SK-N-SH treated with all-trans-retinoic acid at 6 μM for 48 hours (cell line): ENCODE data around the gene BIN1.

Experiments
- ATAC-seq: fragments of 200-7000 bp; cut with Tn5 transposase; 3 replicates; pipeline ENCODE4 v1.9.1; 2020; ENCODE audit warnings: mild to moderate bottlenecking, moderate library complexity
- ARNTL ChIP-seq: fragments of 450-650 bp; formaldehyde crosslinking; IDR thresholded peaks from 2 replicates; pipeline ENCODE4 v1.5.0; 2020; ENCODE audit warnings: low read depth, mild to moderate bottlenecking, moderate library complexity, borderline replicate concordance
- BACH2 ChIP-seq: fragments of 250-450 bp; sonication (Bioruptor Pico); IDR thresholded peaks from 2 replicates; pipeline ENCODE4 v1.9.0; 2021; ENCODE audit warnings: mild to moderate bottlenecking, borderline replicate concordance
- CREB5 ChIP-seq: fragments of 250-450 bp; sonication (Bioruptor Pico); IDR thresholded peaks from 2 replicates; pipeline ENCODE4 v1.5.1; 2020; ENCODE audit warnings: low read depth, mild to moderate bottlenecking, moderate library complexity
- CSDC2 ChIP-seq: fragments of 250-450 bp; sonication (Bioruptor Pico); IDR thresholded peaks from 2 replicates; pipeline ENCODE4 v1.5.0; 2020; ENCODE audit warnings: mild to moderate bottlenecking, moderate library complexity
- ESRRG ChIP-seq: fragments of 250-450 bp; sonication (Bioruptor Pico); IDR thresholded peaks from 2 replicates; pipeline ENCODE4 v1.6.1; 2021; ENCODE audit warnings: mild to moderate bottlenecking
- GLIS3 ChIP-seq: fragments of 250-450 bp; sonication (Bioruptor Pico); IDR thresholded peaks from 2 replicates; pipeline ENCODE4 v1.5.0; 2020; ENCODE audit warnings: mild to moderate bottlenecking, moderate library complexity
- ISL1 ChIP-seq: fragments of 250-450 bp; sonication (Bioruptor Pico); IDR thresholded peaks from 2 replicates; pipeline ENCODE4 v2.1.2; 2022; ENCODE audit warnings: mild to moderate bottlenecking, moderate library complexity
- OSR1 ChIP-seq: fragments of 250-450 bp; sonication (Bioruptor Pico); IDR thresholded peaks from 2 replicates; pipeline ENCODE4 v1.8.0; 2022; ENCODE audit warnings: moderate library complexity, mild to moderate bottlenecking, inconsistent platforms
- PATZ1 ChIP-seq: fragments of 250-450 bp; sonication (Bioruptor Pico); IDR thresholded peaks from 2 replicates; pipeline ENCODE4 v1.8.0; 2020; ENCODE audit warnings: mild to moderate bottlenecking, moderate library complexity, borderline replicate concordance
- POU6F1 ChIP-seq: fragments of 250-450 bp; sonication (Bioruptor Pico); IDR thresholded peaks from 2 replicates; pipeline ENCODE4 v1.8.0; 2021; ENCODE audit warnings: low read depth, mild to moderate bottlenecking, moderate library complexity, borderline replicate concordance
- PPARA ChIP-seq: fragments of 250-450 bp; sonication (Bioruptor Pico); IDR thresholded peaks from 2 replicates; pipeline ENCODE4 v1.5.0; 2020; ENCODE audit warnings: mild to moderate bottlenecking, borderline replicate concordance
- RARB ChIP-seq: fragments of 250-450 bp; sonication (Bioruptor Pico); IDR thresholded peaks from 2 replicates; pipeline ENCODE4 v1.8.0; 2021; ENCODE audit warnings: mild to moderate bottlenecking, moderate library complexity
- SNAI2 ChIP-seq: fragments of 250-450 bp; sonication (Bioruptor Pico); IDR thresholded peaks from 2 replicates; pipeline ENCODE4 v1.5.0; 2020; ENCODE audit warnings: mild to moderate bottlenecking, moderate library complexity
- TCF4 ChIP-seq: fragments of 250-450 bp; sonication (Bioruptor Pico); IDR thresholded peaks from 2 replicates; pipeline ENCODE4 v1.8.0; 2021; ENCODE audit warnings: mild to moderate bottlenecking, moderate library complexity, borderline replicate concordance
- ZC3H10 ChIP-seq: fragments of 250-450 bp; sonication (Bioruptor Pico); IDR thresholded peaks from 2 replicates; pipeline ENCODE4 v1.5.1; 2021; ENCODE audit warnings: mild to moderate bottlenecking, moderate library complexity
- ZFP3 ChIP-seq: fragments of 250-450 bp; sonication (Bioruptor Pico); IDR thresholded peaks from 2 replicates; pipeline ENCODE4 v1.5.0; 2020; ENCODE audit warnings: mild to moderate bottlenecking, moderate library complexity
- ZFP30 ChIP-seq: fragments of 450-650 bp; formaldehyde crosslinking; IDR thresholded peaks from 2 replicates; pipeline ENCODE4 v1.5.0; 2022; ENCODE audit warnings: mild to moderate bottlenecking, moderate library complexity
- ZNF565 ChIP-seq: fragments of 450-650 bp; formaldehyde crosslinking; conservative IDR thresholded peaks from 2 replicates; pipeline ENCODE4 v1.5.0; 2020; ENCODE audit warnings: low read depth, mild to moderate bottlenecking, moderate library complexity
- ZNF8 ChIP-seq: fragments of 450-650 bp; formaldehyde crosslinking; IDR thresholded peaks from 2 replicates; pipeline ENCODE4 v1.5.0; 2020; ENCODE audit warnings: mild to moderate bottlenecking, moderate library complexity

BIN1 gene

GRCh38 chr2:127125821-127126220, 18.9 kb upstream of the BIN1 start:
- no peak for ATAC-seq
- no peak for TF ChIP-seq TCF4
- no peak for TF ChIP-seq ARNTL (CRISPR knock-in tag)
- TF ChIP-seq ZC3H10 (CRISPR knock-in tag): no peak
- no peak for TF ChIP-seq POU6F1 (CRISPR knock-in tag)
- no peak for TF ChIP-seq PPARA (CRISPR knock-in tag)
- TF ChIP-seq ZNF565 (CRISPR knock-in tag): no peak
- TF ChIP-seq ZNF8 (CRISPR knock-in tag): no peak
- no peak for TF ChIP-seq GLIS3 (CRISPR knock-in tag)
- no peak for TF ChIP-seq ESRRG (CRISPR knock-in tag)
- no peak for TF ChIP-seq CREB5 (CRISPR knock-in tag)
- no peak for TF ChIP-seq BACH2

GRCh38 chr2:127124426-127124825, 17.5 kb upstream of the BIN1 start:
- ATAC-seq: no peak
- TF ChIP-seq BACH2: no peak
- no peak for TF ChIP-seq RARB (CRISPR knock-in tag)
- no peak for TF ChIP-seq GLIS3 (CRISPR knock-in tag)
- no peak for TF ChIP-seq ZNF565 (CRISPR knock-in tag)
- TF ChIP-seq ISL1 (CRISPR knock-in tag): no peak

- no peak for ATAC-seq
- no peak for TF ChIP-seq BACH2
- TF ChIP-seq ZFP30 (CRISPR knock-in tag): no peak
- TF ChIP-seq CSDC2 (CRISPR knock-in tag): no peak
- TF ChIP-seq ZNF565 (CRISPR knock-in tag): no peak
- TF ChIP-seq ESRRG (CRISPR knock-in tag): no peak
- TF ChIP-seq TCF4: no peak
- TF ChIP-seq PPARA (CRISPR knock-in tag): no peak
- no peak for TF ChIP-seq SNAI2 (CRISPR knock-in tag)
- no peak for TF ChIP-seq ARNTL (CRISPR knock-in tag)
- no peak for TF ChIP-seq ZNF8 (CRISPR knock-in tag)
- TF ChIP-seq CREB5 (CRISPR knock-in tag): no peak
- no peak for TF ChIP-seq ISL1 (CRISPR knock-in tag)
- TF ChIP-seq POU6F1 (CRISPR knock-in tag): no peak
- TF ChIP-seq OSR1 (CRISPR knock-in tag): no peak
- no peak for TF ChIP-seq ZFP3 (CRISPR knock-in tag)
- TF ChIP-seq PATZ1: no peak
Observed at GRCh38 chr2:127122361-127123027, 15.5 kb upstream of the BIN1 start.

GRCh38 chr2:127121776-127122176, 14.8 kb upstream of the BIN1 start:
- ATAC-seq: no peak
- TF ChIP-seq ZFP3 (CRISPR knock-in tag) (no peak), PATZ1 (no peak)
